Tibial artery (tissue), 4 donors: ENCODE measurements around the gene TLL2.

Source experiments
- DNase-seq, 2 donors: peaks; one replicate each; pipeline ENCODE4 v3.0.0-alpha.2; 2019
- H3K27ac ChIP-seq, 2 donors: fragments of 200-600 bp; sonication (generic) in 1 of 2; 1 replicate in 1 of 2; 2 replicates in 1 of 2; pipeline ENCODE4 v1.5.1; 2018 to 2019; ENCODE audit warnings: mild to moderate bottlenecking in 1 of 2
- H3K27me3 ChIP-seq, 2 donors: fragments of 200-600 bp; sonication (generic) in 1 of 2; one replicate each; pipeline versions ENCODE4 v1.5.1 to v1.6.0; 2016 to 2019
- H3K36me3 ChIP-seq, 3 donors: fragments of 200-600 bp; sonication (generic) in 2 of 3; one replicate each; pipeline ENCODE4 v1.5.1; 2016 to 2019; ENCODE audit warnings: mild to moderate bottlenecking in 2 of 3
- H3K4me1 ChIP-seq, 4 donors: fragments of 200-600 bp; sonication (generic) in 2 of 4; 1 replicate in 3 of 4; 2 replicates in 1 of 4; pipeline ENCODE4 v1.5.1; 2016 to 2019
- H3K4me3 ChIP-seq, 2 donors: fragments of 200-600 bp; sonication (generic) in 1 of 2; 1 replicate in 1 of 2; 2 replicates in 1 of 2; pipeline ENCODE4 v1.5.1; 2018 to 2019; ENCODE audit warnings: mild to moderate bottlenecking in 2 of 2
- H3K9me3 ChIP-seq, 3 donors: fragments of 200-600 bp; sonication (generic) in 1 of 3; one replicate each; pipeline ENCODE4 v1.5.1; 2016 to 2019
- intact Hi-C: fragments of 100-400 bp; cut with DNase I; formaldehyde crosslinking; loops from one replicate; pipeline ENCODE4 v1.15.0; 2023; ENCODE audit warnings: low total_unique reads
- TF ChIP-seq, protein P1 (sequence below), 2 experiments: fragments of 200-600 bp in 1 of 2; fragments of 450-650 bp in 1 of 2; IDR thresholded peaks; one replicate each; pipeline ENCODE4 v1.5.1; 2017 to 2019; ENCODE audit warnings: antibody characterized with exemption in 2 of 2, mild to moderate bottlenecking in 1 of 2, moderate library complexity in 1 of 2

Gene TLL2

DNA sequence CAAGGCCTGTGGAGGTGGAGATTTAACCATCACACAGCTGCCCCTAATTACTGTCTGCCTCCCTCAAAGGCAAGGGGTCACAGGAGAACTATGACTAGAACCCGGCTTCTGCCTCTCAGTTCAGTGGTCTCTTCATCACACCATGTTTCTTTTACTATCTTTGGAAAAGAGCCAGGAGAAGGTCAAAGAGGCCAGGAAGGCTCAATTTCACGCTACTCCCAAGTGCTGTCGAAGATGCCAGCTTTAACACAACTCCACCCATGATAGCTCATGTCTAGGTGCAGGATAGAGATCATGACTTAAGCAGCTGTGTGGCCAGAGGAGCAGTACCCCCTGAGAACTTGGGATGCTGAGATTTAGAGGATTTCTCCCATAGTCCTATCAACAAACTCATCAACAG is 94.4 kb downstream of the TLL2 start:
- intact Hi-C loops, result no loop called here

GRCh38 chr10:96418582-96418981 is 95.1 kb downstream of the TLL2 start:
- DNase-seq, result no peak
- intact Hi-C loops, result no loop called here
- TF ChIP-seq, protein P1, sequence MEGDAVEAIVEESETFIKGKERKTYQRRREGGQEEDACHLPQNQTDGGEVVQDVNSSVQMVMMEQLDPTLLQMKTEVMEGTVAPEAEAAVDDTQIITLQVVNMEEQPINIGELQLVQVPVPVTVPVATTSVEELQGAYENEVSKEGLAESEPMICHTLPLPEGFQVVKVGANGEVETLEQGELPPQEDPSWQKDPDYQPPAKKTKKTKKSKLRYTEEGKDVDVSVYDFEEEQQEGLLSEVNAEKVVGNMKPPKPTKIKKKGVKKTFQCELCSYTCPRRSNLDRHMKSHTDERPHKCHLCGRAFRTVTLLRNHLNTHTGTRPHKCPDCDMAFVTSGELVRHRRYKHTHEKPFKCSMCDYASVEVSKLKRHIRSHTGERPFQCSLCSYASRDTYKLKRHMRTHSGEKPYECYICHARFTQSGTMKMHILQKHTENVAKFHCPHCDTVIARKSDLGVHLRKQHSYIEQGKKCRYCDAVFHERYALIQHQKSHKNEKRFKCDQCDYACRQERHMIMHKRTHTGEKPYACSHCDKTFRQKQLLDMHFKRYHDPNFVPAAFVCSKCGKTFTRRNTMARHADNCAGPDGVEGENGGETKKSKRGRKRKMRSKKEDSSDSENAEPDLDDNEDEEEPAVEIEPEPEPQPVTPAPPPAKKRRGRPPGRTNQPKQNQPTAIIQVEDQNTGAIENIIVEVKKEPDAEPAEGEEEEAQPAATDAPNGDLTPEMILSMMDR (IDR thresholded peaks at IDR 0.05), result no peak

More for the DNA sequence above, 94.4 kb downstream of the TLL2 start:
- TF ChIP-seq, protein P1 (IDR thresholded peaks at IDR 0.05), result no peak
- H3K4me1 ChIP-seq, result no peaks in the 10 kb centered on the region
- H3K4me3 ChIP-seq, result no peak overlapping the region
- H3K9me3 ChIP-seq, result no peaks in the 10 kb centered on the region
- no peaks in the 10 kb centered on the region for H3K36me3 ChIP-seq
- H3K27me3 ChIP-seq, result peaks cover 0 to 3% of the 10 kb centered on the region in 2 donors
- DNase-seq, result no peak
- H3K27ac ChIP-seq, result no peak overlapping the region

GRCh38 chr10:96417441-96417840 is 96.3 kb downstream of the TLL2 start:
- Histone ChIP-seq H3K4me1 (peaks cover 0 to 11% (median 4%) of the 10 kb centered on the region in 4 donors), H3K4me3 (no peak overlapping the region), H3K27me3 (peaks cover 0 to 3% of the 10 kb centered on the region in 2 donors), H3K9me3 (no peaks in the 10 kb centered on the region), H3K27ac (no peak overlapping the region), H3K36me3 (no peaks in the 10 kb centered on the region)
- TF ChIP-seq, protein P1 (IDR thresholded peaks at IDR 0.05), result no peak
- DNase-seq, result no peak
- intact Hi-C loops, result no loop called here

More at GRCh38 chr10:96418582-96418981, 95.1 kb downstream of the TLL2 start:
- Histone ChIP-seq H3K27me3 (peaks cover 0 to 3% of the 10 kb centered on the region in 2 donors), H3K27ac (no peak overlapping the region), H3K4me3 (no peak overlapping the region), H3K36me3 (no peaks in the 10 kb centered on the region), H3K4me1 (peaks cover 0 to under 1% (median under 1%) of the 10 kb centered on the region in 4 donors), H3K9me3 (no peaks in the 10 kb centered on the region)

DNA sequence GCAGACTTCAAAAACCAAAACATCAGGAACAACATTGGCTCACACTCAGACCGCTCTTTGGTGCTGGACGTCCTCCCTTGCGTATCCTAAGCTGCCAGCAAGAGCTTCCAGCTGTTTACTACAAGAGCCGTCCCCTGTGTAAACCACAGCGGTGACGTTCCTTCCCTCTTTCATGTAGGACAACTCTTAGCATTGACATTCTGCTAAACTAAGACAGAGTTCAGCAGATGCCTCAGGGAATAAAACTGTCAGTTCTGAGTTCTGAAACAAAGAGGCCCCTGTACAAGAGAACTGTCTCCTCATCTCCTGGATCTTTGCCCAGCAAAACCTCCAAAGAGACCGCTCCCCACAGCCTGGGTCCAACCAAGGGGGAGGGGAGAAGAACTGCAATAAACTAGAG is 97.1 kb downstream of the TLL2 start:
- Histone ChIP-seq H3K36me3 (no peaks in the 10 kb centered on the region), H3K9me3 (no peaks in the 10 kb centered on the region), H3K4me3 (no peak overlapping the region), H3K4me1 (peaks cover 0 to 11% (median 4%) of the 10 kb centered on the region in 4 donors), H3K27me3 (peaks cover 0 to 3% of the 10 kb centered on the region in 2 donors), H3K27ac (no peak overlapping the region)
- DNase-seq, result no peak
- TF ChIP-seq, protein P1 (IDR thresholded peaks at IDR 0.05), result no peak
- intact Hi-C loops, result no loop called here

DNA sequence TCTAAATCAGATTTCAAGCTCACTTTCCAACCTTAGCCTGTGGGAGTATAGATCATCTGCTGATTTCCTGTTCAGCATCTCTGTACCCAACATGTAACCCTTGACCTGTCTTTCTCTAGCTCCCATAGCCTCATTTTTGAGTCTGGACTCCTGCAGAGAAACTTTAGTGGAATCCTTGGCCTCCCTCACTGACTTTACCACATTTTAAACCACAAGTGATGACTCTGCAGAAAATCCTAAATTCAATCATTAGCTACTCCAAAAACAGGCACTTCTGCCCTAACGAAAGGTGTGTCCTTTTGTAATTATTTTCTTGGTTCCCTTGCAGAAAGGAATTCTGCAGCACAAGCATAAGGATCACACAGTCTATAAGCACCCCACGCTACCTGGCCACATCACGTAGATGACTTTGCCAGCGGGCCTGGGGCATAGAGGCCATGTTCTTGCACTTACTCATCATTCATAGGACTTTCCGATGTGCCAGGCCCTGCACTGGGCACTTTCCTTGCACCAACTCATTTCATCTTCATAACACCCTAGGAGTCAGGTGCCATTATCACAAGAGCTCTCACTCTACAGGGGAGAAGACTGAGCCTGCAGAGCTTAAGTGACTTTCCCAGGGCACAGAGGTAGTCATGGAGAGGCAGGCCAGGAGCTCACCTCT is 97.7 kb downstream of the TLL2 start:
- H3K27ac ChIP-seq, result no peak overlapping the region
- no peak overlapping the region for H3K4me3 ChIP-seq
- TF ChIP-seq, protein P1 (IDR thresholded peaks at IDR 0.05), result no peak
- no peak for DNase-seq
- H3K9me3 ChIP-seq, result no peaks in the 10 kb centered on the region
- intact Hi-C loops, result no loop called here
- H3K27me3 ChIP-seq, result peaks cover 0 to 3% of the 10 kb centered on the region in 2 donors
- H3K4me1 ChIP-seq, result peaks cover 0 to 11% (median 4%) of the 10 kb centered on the region in 4 donors
- no peaks in the 10 kb centered on the region for H3K36me3 ChIP-seq
